HepG2 (cell line): ENCODE data around the gene RPP25L. TPM values are rescaled to one million over a fixed set of nuclear protein-coding genes. Genes with fewer than 3 reads are reported as not detected.

Source experiments
- EP300 ChIP-seq, 3 experiments: sonication (generic) in 1 of 3; formaldehyde crosslinking in 1 of 3; IDR thresholded peaks; 2 replicates each; pipeline versions ENCODE4 v1.5.1 to v1.6.1; 2011 to 2020; ENCODE audit warnings: low read depth in 2 of 3, low read length in 2 of 3, borderline replicate concordance in 1 of 3, improper control_type of control experiment in 1 of 3, mild to moderate bottlenecking in 1 of 3, missing genetic modification reagents in 1 of 3, moderate library complexity in 1 of 3
- IRF2 ChIP-seq: IDR thresholded peaks from 2 replicates; pipeline ENCODE4 v1.6.1; 2018; ENCODE audit warnings: missing genetic modification reagents, missing compliant biosample characterization
- IRF9 ChIP-seq: sonication (generic); formaldehyde crosslinking; IDR thresholded peaks from 2 replicates; pipeline ENCODE4 v1.8.0; 2022; ENCODE audit warnings: missing genetic modification reagents, mild to moderate bottlenecking, borderline replicate concordance
- KDM2A ChIP-seq: sonication (generic); formaldehyde crosslinking; IDR thresholded peaks from 2 replicates; pipeline ENCODE4 v1.4.0; 2020; ENCODE audit warnings: low read depth, missing genetic modification reagents, borderline replicate concordance
- KDM3A ChIP-seq: IDR thresholded peaks from 2 replicates; pipeline ENCODE4 v1.6.1; 2018; ENCODE audit warnings: low read depth, missing compliant biosample characterization
- KLF9 ChIP-seq: IDR thresholded peaks from 2 replicates; pipeline ENCODE4 v1.6.1; 2016; ENCODE audit warnings: low read depth
- MED1 ChIP-seq: sonication (generic); formaldehyde crosslinking; IDR thresholded peaks from 2 replicates; pipeline ENCODE4 v1.4.0; 2020; ENCODE audit warnings: missing genetic modification reagents
- MXI1 ChIP-seq: IDR thresholded peaks from 3 replicates; pipeline ENCODE4 v1.6.1; 2012; ENCODE audit warnings: low read depth, low read length, inconsistent platforms, borderline replicate concordance
- MYPOP ChIP-seq: sonication (generic); formaldehyde crosslinking; IDR thresholded peaks from 2 replicates; pipeline ENCODE4 v1.8.1; 2023; ENCODE audit warnings: mild to moderate bottlenecking, moderate library complexity, missing genetic modification reagents
- NCOA1 ChIP-seq: sonication (generic); formaldehyde crosslinking; IDR thresholded peaks from 2 replicates; pipeline ENCODE4 v1.9.0; 2021; ENCODE audit warnings: missing genetic modification reagents
- NFKBIZ ChIP-seq: IDR thresholded peaks from 2 replicates; pipeline ENCODE4 v1.6.1; 2018; ENCODE audit warnings: missing genetic modification reagents, missing compliant biosample characterization
- SOX13 ChIP-seq, 3 experiments: fragments of 450-650 bp in 1 of 3; sonication (generic) in 1 of 3; formaldehyde crosslinking in 1 of 3; IDR thresholded peaks in 2 of 3; conservative IDR thresholded peaks in 1 of 3; 2 replicates each; pipeline versions ENCODE4 v1.5.0 to v1.6.1; 2016 to 2020; ENCODE audit warnings: antibody characterized with exemption in 1 of 3, mild to moderate bottlenecking in 1 of 3, missing compliant biosample characterization in 1 of 3, missing genetic modification reagents in 1 of 3, moderate library complexity in 1 of 3
- SP1 ChIP-seq, 2 experiments: fragments of 450-650 bp in 1 of 2; sonication (generic) in 1 of 2; formaldehyde crosslinking in 1 of 2; IDR thresholded peaks; 2 replicates each; pipeline versions ENCODE4 v1.4.0 to v1.6.1; 2016 to 2020; ENCODE audit warnings: missing genetic modification reagents in 1 of 2
- ZNF12 ChIP-seq: sonication (generic); formaldehyde crosslinking; IDR thresholded peaks from 2 replicates; pipeline ENCODE4 v1.5.0; 2020; ENCODE audit warnings: missing genetic modification reagents
- ZNF235 ChIP-seq: sonication (generic); formaldehyde crosslinking; IDR thresholded peaks from 2 replicates; pipeline ENCODE4 v1.8.1; 2023; ENCODE audit warnings: mild to moderate bottlenecking, missing genetic modification reagents, borderline replicate concordance
- ZNF30 ChIP-seq: sonication (generic); formaldehyde crosslinking; IDR thresholded peaks from 2 replicates; pipeline ENCODE4 v1.5.0; 2020; ENCODE audit warnings: mild to moderate bottlenecking, missing genetic modification reagents
- ZNF576 ChIP-seq: sonication (generic); formaldehyde crosslinking; IDR thresholded peaks from 2 replicates; pipeline ENCODE4 v1.4.0; 2020; ENCODE audit warnings: mild to moderate bottlenecking, missing genetic modification reagents
- ZNF703 ChIP-seq: sonication (generic); formaldehyde crosslinking; IDR thresholded peaks from 2 replicates; pipeline ENCODE4 v1.5.1; 2020; ENCODE audit warnings: missing genetic modification reagents, mild to moderate bottlenecking, moderate library complexity, borderline replicate concordance
- ZNF761 ChIP-seq: sonication (generic); formaldehyde crosslinking; conservative IDR thresholded peaks from 2 replicates; pipeline ENCODE4 v1.4.0; 2020; ENCODE audit warnings: mild to moderate bottlenecking, missing genetic modification reagents
- polyA plus RNA-seq, 8 experiments: library from polyadenylated mRNA; depleted of rRNA in 3 of 8; stranded (reverse) in 7 of 8; unstranded in 1 of 8; fragments of >200 nt; fragmentation: Illumina TruSeq in 4 of 8; extraction: Trizol in 4 of 8; gene quantifications; 2 replicates each; pipeline versions ENCODE4 v1.2.1 to v1.2.3, GENCODE V29; 2011 to 2016; ENCODE audit warnings: low read depth in 4 of 8, missing spikeins in 1 of 8, mixed read lengths in 1 of 8; ENCODE audit not compliant: insufficient read depth in 1 of 8
- total RNA-seq, 5 experiments: library from RNA; depleted of rRNA; stranded (reverse); fragments of >200 nt; fragmentation: Illumina TruSeq; extraction: Trizol; gene quantifications; 2 replicates each; pipeline ENCODE4 v1.2.3, GENCODE V29; 2016; ENCODE audit warnings: low read depth in 1 of 5
- TF ChIP-seq, protein P1 (sequence below): IDR thresholded peaks from 2 replicates; pipeline ENCODE4 v1.6.1; 2012; ENCODE audit warnings: inconsistent platforms
- TF ChIP-seq, protein P2 (sequence below): sonication (generic); formaldehyde crosslinking; IDR thresholded peaks from 2 replicates; pipeline ENCODE4 v1.4.0; 2020; ENCODE audit warnings: missing genetic modification reagents

RPP25L gene
- total and polyA plus RNA-seq, 2 of the 13 experiments (the other 11 are each of a cell fraction or from before 2014, with no cell fraction given): 24.5 to 27.3 TPM

DNA sequence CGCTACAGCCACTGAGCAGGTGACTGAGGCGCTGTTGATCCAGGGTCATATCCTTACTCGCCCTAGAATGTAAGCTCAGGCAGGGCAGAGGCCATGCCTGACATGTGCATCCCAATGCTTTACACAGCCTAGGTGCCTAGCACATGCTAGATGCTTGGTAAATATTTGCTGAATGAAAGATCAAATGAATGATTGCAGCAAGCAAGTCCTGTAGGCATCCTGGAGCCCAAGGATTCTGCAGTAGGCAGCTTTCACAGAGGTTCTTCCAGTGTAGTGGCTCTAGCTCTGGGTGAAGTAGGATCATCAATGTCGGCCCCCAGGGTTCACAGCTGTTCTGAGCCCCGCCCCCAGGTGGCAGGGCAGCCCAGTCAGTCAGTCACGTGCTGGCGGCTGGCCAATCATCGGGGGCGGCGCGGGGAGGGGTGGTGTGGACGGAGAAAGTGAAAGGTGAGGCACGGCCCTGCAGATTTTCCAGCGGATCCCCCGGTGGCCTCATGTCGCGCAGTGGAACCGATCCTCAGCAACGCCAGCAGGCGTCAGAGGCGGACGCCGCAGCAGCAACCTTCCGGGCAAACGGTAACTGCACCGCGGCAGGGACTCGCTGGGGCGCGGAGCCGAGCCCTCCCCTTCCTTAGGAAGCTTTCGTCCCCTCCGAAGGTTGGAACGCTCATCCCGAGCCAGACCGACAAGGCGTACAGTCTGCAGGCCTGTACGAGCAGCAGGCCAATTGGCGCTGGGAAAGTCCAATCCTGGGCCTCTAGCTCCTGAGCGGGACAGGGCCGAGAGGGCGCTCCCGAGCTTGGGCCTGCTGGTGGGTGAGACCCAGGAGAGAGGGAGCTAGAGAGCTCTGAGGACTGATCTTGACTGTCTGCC, 34.5 kb upstream of the RPP25L start, which contains the start of gene GALT (continued):
- TF ChIP-seq EP300 (IDR thresholded peaks at IDR 0.05; ENCODE audit: low read depth in 2 of 2, low read length in 2 of 2) (0 out of 4 replicates have a peak, but pooled peaks of 1 of the 2 experiments have one; percentile 1), EP300 (CRISPR knock-in tag; IDR thresholded peaks at IDR 0.05; ENCODE audit: borderline replicate concordance) (peak; percentile 58; the same call in 1 of the 2 replicates), IRF2 (CRISPR knock-in tag) (peak; percentile 57), KDM2A (CRISPR knock-in tag) (peak; percentile 83), KLF9 (CRISPR knock-in tag) (0 out of 2 replicates have a peak, but pooled peaks have one; percentile 40), NFKBIZ (CRISPR knock-in tag) (peak; percentile 20; the same call in 1 of the 2 replicates), KDM3A (peak; percentile 87), NCOA1 (CRISPR knock-in tag) (peak; percentile 62; the same call in 1 of the 2 replicates), ZNF761 (CRISPR knock-in tag) (peak; percentile 82), ZNF30 (CRISPR knock-in tag) (0 out of 2 replicates have a peak, but pooled peaks have one; percentile 28), MED1 (CRISPR knock-in tag) (peak; percentile 16), MYPOP (CRISPR knock-in tag) (peak; percentile 66), ZNF235 (CRISPR knock-in tag) (peak; percentile 34; the same call in 1 of the 2 replicates), ZNF703 (CRISPR knock-in tag) (peak; percentile 19; the same call in 1 of the 2 replicates), SOX13 (IDR thresholded peaks at IDR 0.05) (no peak), SOX13 (CRISPR knock-in tag; conservative IDR thresholded peaks at IDR 0.05 in 1 of 2, IDR thresholded peaks at IDR 0.05 in 1 of 2) (peak in 1 of 2 experiments; percentile 43; a peak in 1 of 4 replicates), ZNF12 (peak; percentile 71; the same call in 1 of the 2 replicates), IRF9 (CRISPR knock-in tag) (peak; percentile 73; the same call in 1 of the 2 replicates), ZNF576 (CRISPR knock-in tag) (no peak), SP1 (IDR thresholded peaks at IDR 0.05) (no peak), SP1 (CRISPR knock-in tag; IDR thresholded peaks at IDR 0.05) (peak; percentile 62), MXI1 (peak; percentile 72; the same call in 1 of the 3 replicates)
- TF ChIP-seq, protein P1, sequence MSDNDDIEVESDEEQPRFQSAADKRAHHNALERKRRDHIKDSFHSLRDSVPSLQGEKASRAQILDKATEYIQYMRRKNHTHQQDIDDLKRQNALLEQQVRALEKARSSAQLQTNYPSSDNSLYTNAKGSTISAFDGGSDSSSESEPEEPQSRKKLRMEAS: peak; percentile 90
- TF ChIP-seq, protein P2, sequence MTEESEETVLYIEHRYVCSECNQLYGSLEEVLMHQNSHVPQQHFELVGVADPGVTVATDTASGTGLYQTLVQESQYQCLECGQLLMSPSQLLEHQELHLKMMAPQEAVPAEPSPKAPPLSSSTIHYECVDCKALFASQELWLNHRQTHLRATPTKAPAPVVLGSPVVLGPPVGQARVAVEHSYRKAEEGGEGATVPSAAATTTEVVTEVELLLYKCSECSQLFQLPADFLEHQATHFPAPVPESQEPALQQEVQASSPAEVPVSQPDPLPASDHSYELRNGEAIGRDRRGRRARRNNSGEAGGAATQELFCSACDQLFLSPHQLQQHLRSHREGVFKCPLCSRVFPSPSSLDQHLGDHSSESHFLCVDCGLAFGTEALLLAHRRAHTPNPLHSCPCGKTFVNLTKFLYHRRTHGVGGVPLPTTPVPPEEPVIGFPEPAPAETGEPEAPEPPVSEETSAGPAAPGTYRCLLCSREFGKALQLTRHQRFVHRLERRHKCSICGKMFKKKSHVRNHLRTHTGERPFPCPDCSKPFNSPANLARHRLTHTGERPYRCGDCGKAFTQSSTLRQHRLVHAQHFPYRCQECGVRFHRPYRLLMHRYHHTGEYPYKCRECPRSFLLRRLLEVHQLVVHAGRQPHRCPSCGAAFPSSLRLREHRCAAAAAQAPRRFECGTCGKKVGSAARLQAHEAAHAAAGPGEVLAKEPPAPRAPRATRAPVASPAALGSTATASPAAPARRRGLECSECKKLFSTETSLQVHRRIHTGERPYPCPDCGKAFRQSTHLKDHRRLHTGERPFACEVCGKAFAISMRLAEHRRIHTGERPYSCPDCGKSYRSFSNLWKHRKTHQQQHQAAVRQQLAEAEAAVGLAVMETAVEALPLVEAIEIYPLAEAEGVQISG: peak; percentile 54
